T-cell (primary cell): ENCODE measurements around the gene APBA3. TPM values are rescaled to one million over a fixed set of nuclear protein-coding genes. Genes with fewer than 3 reads are reported as not detected.
"Not testable (repeated sequence)": the region's sequence is repeated elsewhere in the genome, so short reads cannot be mapped to it uniquely, and the experiment has no call there.

ENCODE experiments used
- ATAC-seq, 4 experiments: fragments of 200-7000 bp in 3 of 4; fragments of 150-1000 bp in 1 of 4; cut with Tn5 transposase; replicated peaks in 1 of 4; 1 replicate in 3 of 4; 2 replicates in 1 of 4; pipeline ENCODE4 v1.10.0; 2021; ENCODE audit warnings: moderate library complexity in 3 of 4, mild to moderate bottlenecking in 2 of 4, moderate number of reproducible peaks in 1 of 4
- CTCF ChIA-PET, 2 donors: fragments of 300-600 bp; sonication (Branson Sonifier 250); formaldehyde crosslinking; loops; one replicate each; lab custom pipeline; 2022; ENCODE audit warnings: antibody characterized with exemption in 2 of 2; lab: Charles Lee
- POLR2A ChIA-PET, 2 donors: fragments of 300-600 bp; sonication (Branson Sonifier 250); formaldehyde crosslinking; loops; one replicate each; lab custom pipeline; 2022; ENCODE audit warnings: antibody characterized with exemption in 2 of 2; lab: Charles Lee
- DNase-seq, 35 experiments: peaks; one replicate each; pipeline versions ENCODE4 v3.0.0 to v3.0.0-alpha.2; 2013 to 2023
- H3K27ac ChIP-seq: one replicate; pipeline ENCODE4 v1.5.1; 2013; ENCODE audit warnings: low read length
- H3K27me3 ChIP-seq, 2 experiments: replicated peaks in 1 of 2; 1 replicate in 1 of 2; 2 replicates in 1 of 2; pipeline versions ENCODE4 v1.6.1 to v1.7.0; 2013; ENCODE audit warnings: low read length in 1 of 2, mixed read lengths in 1 of 2; ENCODE audit not compliant: control insufficient read depth in 2 of 2, insufficient read depth in 2 of 2; ENCODE audit errors: extremely low read depth in 1 of 2
- H3K36me3 ChIP-seq, 2 donors: 1 replicate in 1 of 2; 2 replicates in 1 of 2; pipeline versions ENCODE4 v1.6.1 to v1.7.0; 2013; ENCODE audit warnings: low read length in 1 of 2; ENCODE audit not compliant: control insufficient read depth in 2 of 2, insufficient read depth in 1 of 2; ENCODE audit errors: extremely low read depth in 1 of 2
- H3K4me1 ChIP-seq, 2 experiments: 1 replicate in 1 of 2; 2 replicates in 1 of 2; pipeline versions ENCODE4 v1.6.1 to v1.7.0; 2013; ENCODE audit warnings: low read length in 2 of 2, mixed read lengths in 1 of 2; ENCODE audit not compliant: insufficient read depth in 2 of 2, control insufficient read depth in 1 of 2; ENCODE audit errors: extremely low read depth in 1 of 2
- H3K4me3 ChIP-seq, 2 donors: 1 replicate in 1 of 2; 2 replicates in 1 of 2; pipeline versions ENCODE4 v1.5.1 to v1.7.0; 2013; ENCODE audit warnings: mild to moderate bottlenecking in 2 of 2, low read length in 1 of 2, moderate library complexity in 1 of 2; ENCODE audit not compliant: control insufficient read depth in 1 of 2; ENCODE audit errors: extremely low read depth in 1 of 2
- H3K9me3 ChIP-seq: 2 replicates; pipeline ENCODE4 v1.7.0; 2013
- H3K27ac Mint-ChIP-seq, 2 donors: one replicate each; pipeline ENCODE4 v1.8.0; 2020 to 2021; ENCODE audit warnings: mild to moderate bottlenecking in 2 of 2, mixed read lengths in 2 of 2
- H3K27me3 Mint-ChIP-seq, 2 donors: one replicate each; pipeline ENCODE4 v1.8.0; 2021 to 2022; ENCODE audit warnings: mixed read lengths in 2 of 2
- H3K36me3 Mint-ChIP-seq: one replicate; pipeline ENCODE4 v1.8.0; 2021; ENCODE audit warnings: mixed read lengths
- H3K4me1 Mint-ChIP-seq, 3 donors: one replicate each; pipeline ENCODE4 v1.8.0; 2020 to 2022; ENCODE audit warnings: mixed read lengths in 3 of 3, mild to moderate bottlenecking in 1 of 3
- H3K4me3 Mint-ChIP-seq, 3 donors: one replicate each; pipeline ENCODE4 v1.8.0; 2020 to 2022; ENCODE audit warnings: mild to moderate bottlenecking in 3 of 3, mixed read lengths in 3 of 3, moderate library complexity in 3 of 3
- H3K9me3 Mint-ChIP-seq, 3 donors: one replicate each; pipeline ENCODE4 v1.8.0; 2020 to 2022; ENCODE audit warnings: mixed read lengths in 3 of 3
- WGBS: methylation state at CpG from one replicate; pipeline ENCODE4 v1.1.5; 2013; ENCODE audit warnings: missing lambda C conversion rate; ENCODE audit not compliant: insufficient coverage; 5-methylcytosine and 5-hydroxymethylcytosine counted together
- total RNA-seq, 35 experiments: library from RNA in 6 of 35; stranded (reverse) in 6 of 35; fragments of 120-200 nt in 1 of 35; gene quantifications; one replicate each; pipeline versions ENCODE4 v1.2.1 to v1.2.4 and lab custom pipeline; 2013 to 2026

The APBA3 gene
- total RNA-seq, 5 donors from 2014 or later (not counting 1 experiment from before 2014, with no cell fraction given) = 57.3 to 99.0 (median 78.2) TPM

GRCh38 chr19:3768748-3769099 lies 7.2 kb upstream of the APBA3 start:
- Histone ChIP-seq H3K27ac (no peak overlapping the region), H3K36me3 (peaks cover 12 to 42% of the 10 kb centered on the region in 2 donors), H3K4me3 (no peak overlapping the region), H3K4me1 (peaks cover 0 to 21% of the 10 kb centered on the region in 2 experiments), H3K27me3 (no peaks in the 10 kb centered on the region), H3K9me3 (no peaks in the 10 kb centered on the region)
- Mint-ChIP-seq H3K9me3 (no peaks in the 10 kb centered on the region), H3K27ac (peak overlapping the region in 1 of 2 donors; percentile 76), H3K4me3 (no peak overlapping the region), H3K27me3 (no peaks in the 10 kb centered on the region), H3K36me3 (peaks cover 16% of the 10 kb centered on the region), H3K4me1 (peaks cover 9 to 12% (median 10%) of the 10 kb centered on the region in 3 donors)
- 78% methylated on average over 4 of the region's 7 CpGs for WGBS
- ChIA-PET POLR2A (interaction anchor here in 1 of 2 donors (0.6 kb wide), 1 partner anchor 164 kb away, joined by 3 read pairs; no protein-coding TSS in a partner anchor), CTCF (no interaction called here)
- no peak for ATAC-seq
- DNase-seq = no peak

GRCh38 chr19:3768015-3768747 lies 6.7 kb upstream of the APBA3 start:
- peaks cover 16% of the 10 kb centered on the region for H3K36me3 Mint-ChIP-seq
- 94% methylated on average over 5 of the region's 25 CpGs for WGBS
- Histone ChIP-seq H3K9me3 (no peaks in the 10 kb centered on the region), H3K27me3 (no peaks in the 10 kb centered on the region), H3K36me3 (peaks cover 12 to 42% of the 10 kb centered on the region in 2 donors), H3K4me1 (peaks cover 2 to 25% of the 10 kb centered on the region in 2 experiments), H3K27ac (no peak overlapping the region), H3K4me3 (no peak overlapping the region)
- CTCF ChIA-PET = no interaction called here
- H3K4me1 Mint-ChIP-seq = peaks cover 11 to 14% (median 12%) of the 10 kb centered on the region in 3 donors
- POLR2A ChIA-PET = no interaction called here
- H3K9me3 Mint-ChIP-seq = no peaks in the 10 kb centered on the region
- no peak overlapping the region for H3K4me3 Mint-ChIP-seq
- no peak overlapping the region for H3K27ac Mint-ChIP-seq
- ATAC-seq (no peak), DNase-seq (no peak)
- H3K27me3 Mint-ChIP-seq = no peaks in the 10 kb centered on the region

GRCh38 chr19:3767050-3767449 lies 5.6 kb upstream of the APBA3 start:
- ATAC-seq = no peak
- H3K4me3 Mint-ChIP-seq = no peak overlapping the region
- Histone ChIP-seq H3K36me3 (peaks cover 12 to 42% of the 10 kb centered on the region in 2 donors), H3K9me3 (no peaks in the 10 kb centered on the region), H3K4me1 (peaks cover 4 to 29% of the 10 kb centered on the region in 2 experiments), H3K4me3 (no peak overlapping the region), H3K27me3 (no peaks in the 10 kb centered on the region), H3K27ac (no peak overlapping the region)
- CTCF ChIA-PET = no interaction called here
- no peak for DNase-seq
- POLR2A ChIA-PET = interaction anchor here in 1 of 2 donors (0.6 kb wide), 1 partner anchor 56 kb away, joined by 3 read pairs; no protein-coding TSS in a partner anchor
- no peaks in the 10 kb centered on the region for H3K27me3 Mint-ChIP-seq
- 92% methylated on average over 23 of the region's 23 CpGs for WGBS
- H3K4me1 Mint-ChIP-seq = peaks cover 19 to 23% (median 22%) of the 10 kb centered on the region in 3 donors
- H3K36me3 Mint-ChIP-seq = peaks cover 16% of the 10 kb centered on the region
- H3K27ac Mint-ChIP-seq = no peak overlapping the region
- no peaks in the 10 kb centered on the region for H3K9me3 Mint-ChIP-seq

GRCh38 chr19:3766520-3766919 lies 5.0 kb upstream of the APBA3 start:
- Mint-ChIP-seq H3K27me3 (no peaks in the 10 kb centered on the region), H3K27ac (peak overlapping the region in 1 of 2 donors; percentile 84), H3K36me3 (peaks cover 16% of the 10 kb centered on the region), H3K4me3 (peak overlapping the region in 1 of 3 donors; percentile 40), H3K4me1 (peaks cover 24 to 28% (median 27%) of the 10 kb centered on the region in 3 donors), H3K9me3 (no peaks in the 10 kb centered on the region)
- Histone ChIP-seq H3K9me3 (no peaks in the 10 kb centered on the region), H3K27ac (no peak overlapping the region), H3K4me1 (peaks cover 6 to 34% of the 10 kb centered on the region in 2 experiments), H3K27me3 (no peaks in the 10 kb centered on the region), H3K4me3 (no peak overlapping the region), H3K36me3 (peaks cover 12 to 42% of the 10 kb centered on the region in 2 donors)
- ATAC-seq = no peak
- ChIA-PET CTCF (interaction anchor here in 1 of 2 donors (0.7 kb wide), 1 partner anchor 472 kb away, joined by 3 read pairs; no protein-coding TSS in a partner anchor), POLR2A (no interaction called here)
- 40% methylated on average over 7 of the region's 7 CpGs for WGBS
- DNase-seq = no peak

GRCh38 chr19:3765757-3766156 lies 4.3 kb upstream of the APBA3 start:
- CTCF ChIA-PET = interaction anchor here in 1 of 2 donors (0.7 kb wide), 1 partner anchor 471 kb away, joined by 3 read pairs; no protein-coding TSS in a partner anchor
- H3K27ac Mint-ChIP-seq, H3K27ac ChIP-seq, POLR2A ChIA-PET, H3K4me3 ChIP-seq, H3K27me3 Mint-ChIP-seq, H3K9me3 Mint-ChIP-seq, ATAC-seq, H3K27me3 ChIP-seq, H3K9me3 ChIP-seq, DNase-seq: not testable (repeated sequence)
- Histone ChIP-seq H3K36me3 (peaks cover 12 to 42% of the 10 kb centered on the region in 2 donors), H3K4me1 (peaks cover 6 to 41% of the 10 kb centered on the region in 2 experiments)
- Mint-ChIP-seq H3K4me1 (peaks cover 29 to 36% (median 34%) of the 10 kb centered on the region in 3 donors), H3K36me3 (peaks cover 12% of the 10 kb centered on the region), H3K4me3 (peak overlapping the region in 1 of 3 donors; percentile 40)
- WGBS = no CpG with 5 or more reads among the region's 5 CpGs

GRCh38 chr19:3765121-3765520 lies 3.6 kb upstream of the APBA3 start:
- no peaks in the 10 kb centered on the region for H3K27me3 Mint-ChIP-seq
- ChIA-PET CTCF (no interaction called here), POLR2A (no interaction called here)
- Histone ChIP-seq H3K4me1 (peaks cover 7 to 48% of the 10 kb centered on the region in 2 experiments), H3K36me3 (peaks cover 8 to 42% of the 10 kb centered on the region in 2 donors), H3K4me3 (no peak overlapping the region), H3K9me3 (no peaks in the 10 kb centered on the region), H3K27me3 (no peaks in the 10 kb centered on the region), H3K27ac (no peak overlapping the region)
- DNase-seq = no peak
- H3K4me1 Mint-ChIP-seq = peaks cover 34 to 40% (median 40%) of the 10 kb centered on the region in 3 donors
- H3K36me3 Mint-ChIP-seq = peaks cover 12% of the 10 kb centered on the region
- WGBS = 76% methylated on average over 2 of the region's 12 CpGs
- no peak for ATAC-seq
- no peaks in the 10 kb centered on the region for H3K9me3 Mint-ChIP-seq
- no peak overlapping the region for H3K4me3 Mint-ChIP-seq
- H3K27ac Mint-ChIP-seq = no peak overlapping the region
